HG03575 (cell line): Measurements from ENCODE around the gene RALGPS1.

Experiments used
- ATAC-seq: cut with Tn5 transposase; IDR thresholded peaks from one replicate; pipeline ENCODE4 v1.9.1; 2021; ENCODE audit not compliant: unreplicated experiment, insufficient number of reproducible peaks, low FRiP score; ENCODE audit errors: extremely low read depth

Gene RALGPS1

GRCh38 chr9:126902210-126902609 is 12.4 kb upstream of the RALGPS1 start:
- ATAC-seq, result no peak

GRCh38 chr9:126904586-126904985 is 10.0 kb upstream of the RALGPS1 start:
- ATAC-seq, result no peak

DNA sequence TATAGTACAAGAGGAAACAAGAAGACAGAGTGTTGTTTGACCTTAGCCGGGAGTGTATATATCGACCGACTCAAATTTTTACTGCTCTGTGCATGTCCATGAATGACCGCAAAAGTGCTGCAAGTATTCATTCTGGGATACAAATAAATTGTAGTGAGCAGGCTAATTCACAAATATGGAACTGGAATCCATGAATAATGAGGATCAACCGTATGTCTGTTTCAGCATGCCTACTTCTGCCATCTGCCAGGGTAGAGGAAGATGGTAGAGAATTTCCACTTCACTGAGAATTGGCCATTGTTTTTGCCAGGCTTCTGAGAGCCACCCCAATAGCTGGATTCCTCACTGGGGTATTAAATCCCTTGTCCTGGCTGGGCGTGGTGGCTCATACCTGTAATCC is 8.5 kb upstream of the RALGPS1 start:
- no peak for ATAC-seq

DNA sequence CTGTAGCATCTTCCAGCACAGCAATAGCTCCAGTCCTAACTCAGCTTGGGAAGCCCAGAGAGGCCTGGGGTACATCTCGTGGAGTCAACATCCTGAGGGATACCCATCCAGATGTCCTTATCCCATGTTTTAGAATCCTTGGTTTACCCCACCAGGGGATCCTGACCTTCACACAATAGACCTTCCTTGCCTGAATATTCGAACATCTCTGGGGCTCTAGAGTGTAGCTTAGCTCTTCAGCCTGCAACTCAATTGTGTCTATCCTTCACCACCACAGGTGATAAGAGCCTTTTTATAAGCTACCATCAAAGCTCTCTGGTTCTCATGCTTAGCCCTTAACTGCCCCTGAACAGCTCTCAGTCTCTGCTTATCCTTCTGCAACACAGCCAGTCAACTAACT is 7.5 kb upstream of the RALGPS1 start:
- no peak for ATAC-seq

DNA sequence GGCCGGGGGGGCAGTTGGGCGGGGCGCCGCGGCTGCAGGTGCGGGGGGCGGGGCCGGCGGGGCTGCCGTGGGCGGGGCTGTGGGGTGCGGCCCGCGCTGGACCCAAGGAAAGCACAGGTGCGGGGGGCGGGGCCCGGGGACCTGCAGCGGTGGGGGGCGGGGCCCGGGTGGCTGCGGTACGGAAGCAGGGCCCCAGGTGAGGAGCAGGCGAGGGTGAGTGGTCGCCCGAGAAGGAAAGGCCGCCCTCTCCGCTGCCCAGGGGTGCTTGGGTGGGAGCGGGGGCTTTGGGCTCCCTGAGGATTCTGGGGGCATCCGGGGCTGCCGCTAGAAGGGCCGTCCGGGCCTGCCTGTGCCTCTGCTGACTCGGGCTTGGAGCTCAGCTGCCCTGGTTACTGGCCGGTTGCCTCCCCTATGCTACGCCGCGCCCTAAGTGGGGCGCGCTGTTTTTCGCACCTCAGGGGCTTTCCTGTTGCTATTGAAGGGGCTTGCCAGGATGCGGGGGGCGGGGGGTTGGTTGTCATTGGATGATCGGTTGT is 767 bp downstream of the RALGPS1 start:
- no peak for ATAC-seq

DNA sequence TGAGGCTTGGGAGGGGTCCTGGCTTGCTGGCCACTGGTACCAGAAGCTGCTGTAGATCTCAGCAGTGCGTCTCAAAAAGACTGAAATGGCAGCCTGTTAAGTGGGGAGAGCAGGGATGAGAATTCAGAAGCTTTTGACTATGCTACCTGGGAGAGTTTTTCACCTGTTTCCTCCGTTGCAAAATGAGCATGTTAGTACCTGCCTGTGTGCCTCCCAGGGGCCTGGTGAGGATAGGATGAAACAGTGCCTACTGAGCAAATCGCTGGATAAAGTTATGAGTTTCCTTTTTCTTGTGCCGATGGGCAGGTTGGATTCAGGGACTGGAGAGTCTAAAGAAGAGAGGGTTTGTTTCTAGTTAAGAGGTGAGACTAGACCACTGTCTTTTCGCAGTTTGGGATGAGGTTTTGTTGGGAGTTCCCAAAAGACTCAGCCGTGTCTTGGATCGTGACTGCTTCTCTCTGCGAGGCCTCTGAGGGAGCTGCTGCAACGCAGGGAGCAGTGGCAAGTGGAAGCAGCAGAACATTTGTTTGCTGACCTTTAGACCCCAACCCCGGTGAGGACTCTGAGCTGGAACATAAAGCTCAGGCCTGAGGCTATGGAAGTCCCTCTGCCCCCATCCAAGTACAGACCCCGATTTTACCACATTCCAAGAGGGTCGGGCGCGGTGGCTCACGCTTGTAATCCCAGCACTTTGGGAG is 1.4 kb downstream of the RALGPS1 start:
- ATAC-seq, result no peak

DNA sequence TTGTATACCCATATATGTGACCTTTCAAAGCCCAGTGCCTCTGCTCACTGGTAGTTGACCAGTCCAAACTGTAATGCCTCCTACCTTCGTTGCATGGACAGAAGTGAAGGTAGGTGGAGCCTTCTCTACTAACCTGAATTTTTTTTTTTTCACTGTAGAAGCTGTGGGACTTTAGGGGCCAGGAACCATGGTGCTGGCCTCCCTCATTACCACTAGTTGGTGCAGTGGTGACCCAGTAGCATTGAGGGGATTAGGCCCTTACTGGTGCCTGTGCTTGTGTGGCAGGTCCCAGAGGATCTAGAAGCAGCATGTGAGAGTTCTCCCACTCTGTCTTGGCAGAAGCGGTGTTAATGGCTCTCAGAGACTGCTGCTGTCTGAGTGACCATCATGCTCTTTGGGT is 2.3 kb downstream of the RALGPS1 start:
- no peak for ATAC-seq

DNA sequence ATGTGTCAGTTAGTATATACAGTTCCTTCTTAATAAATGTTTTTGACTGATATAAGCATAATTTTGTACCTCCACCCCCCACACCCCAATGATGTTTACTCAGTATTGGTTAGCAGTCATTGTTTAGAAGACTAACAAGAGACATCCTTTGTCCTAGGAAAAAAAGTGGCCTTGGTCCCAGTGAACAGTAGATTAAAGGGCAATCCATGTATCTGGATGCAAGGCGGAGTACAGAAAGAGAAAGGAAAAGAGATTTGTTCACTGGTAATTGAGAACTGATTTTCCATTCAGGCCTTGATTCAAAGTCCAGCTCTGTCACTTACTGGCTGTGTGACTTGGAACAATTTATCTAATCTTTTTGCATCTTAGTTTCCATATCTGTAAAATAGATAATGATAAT is 4.6 kb downstream of the RALGPS1 start:
- ATAC-seq, result no peak

GRCh38 chr9:126925876-126926275 is 11.3 kb downstream of the RALGPS1 start:
- ATAC-seq, result no peak

DNA sequence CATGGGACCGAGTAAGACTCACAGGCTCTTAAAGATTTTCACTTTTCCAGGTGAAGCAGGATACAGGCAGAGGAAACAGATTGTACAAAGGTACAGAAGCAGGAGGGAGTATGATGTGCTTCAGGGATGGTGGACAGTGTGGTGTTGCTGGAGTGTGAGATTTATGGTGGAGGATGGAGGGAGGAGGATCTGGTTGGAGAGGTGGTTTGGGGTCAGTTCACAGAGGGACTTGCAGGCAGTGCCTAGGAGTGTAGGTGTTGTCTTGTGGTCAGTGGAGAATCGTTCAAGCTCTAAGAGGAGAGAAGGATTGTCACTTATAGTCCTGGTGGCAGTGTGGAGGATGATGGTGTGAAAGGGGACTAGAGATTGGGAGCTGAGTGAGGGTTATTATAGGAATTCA is 11.8 kb downstream of the RALGPS1 start:
- no peak for ATAC-seq

DNA sequence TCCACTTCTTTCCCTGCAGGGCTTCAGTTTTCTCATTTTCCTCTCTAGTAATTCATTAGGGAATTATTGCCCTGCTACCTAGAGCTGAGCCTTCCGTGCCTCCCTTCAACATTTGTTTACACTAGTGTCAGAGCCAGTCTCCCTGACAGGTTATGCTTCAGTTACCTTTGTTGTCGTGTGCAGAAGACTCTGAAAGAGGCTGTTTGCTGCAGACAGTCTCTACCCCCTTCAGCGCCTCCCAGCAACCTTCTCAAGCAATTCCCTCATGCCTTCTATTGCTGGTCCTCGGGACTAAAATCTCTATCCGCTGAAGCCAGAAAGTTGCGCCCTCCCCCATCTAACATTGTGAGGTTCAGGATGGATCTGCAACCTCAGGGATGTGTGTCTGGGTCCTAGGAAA is 12.8 kb downstream of the RALGPS1 start:
- ATAC-seq, result no peak

DNA sequence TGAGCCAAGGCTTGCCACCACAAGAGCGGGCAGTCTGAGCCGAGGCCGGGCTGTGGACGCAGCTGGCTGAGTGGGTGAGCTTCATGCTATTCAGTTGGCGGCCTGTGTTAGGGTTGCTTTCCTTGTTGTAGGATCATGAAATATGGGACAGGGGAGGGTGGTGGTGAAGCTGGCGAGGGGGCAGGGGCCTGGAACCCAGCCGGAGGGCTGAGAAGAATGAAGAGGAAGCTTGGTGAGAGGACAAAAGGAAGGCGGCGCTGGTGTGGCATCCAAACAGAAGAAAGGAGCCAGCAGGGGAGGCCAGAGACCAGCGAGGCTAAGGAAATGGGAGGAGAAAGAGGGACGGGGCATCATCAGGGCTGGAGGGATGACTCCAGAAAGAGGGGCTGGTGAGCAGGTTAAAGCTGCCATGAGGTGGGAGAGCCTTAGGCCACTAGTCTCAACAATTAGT is 18.3 kb downstream of the RALGPS1 start:
- no peak for ATAC-seq

- no peak for ATAC-seq
Measured at GRCh38 chr9:126933334-126933980, 18.9 kb downstream of the RALGPS1 start.

DNA sequence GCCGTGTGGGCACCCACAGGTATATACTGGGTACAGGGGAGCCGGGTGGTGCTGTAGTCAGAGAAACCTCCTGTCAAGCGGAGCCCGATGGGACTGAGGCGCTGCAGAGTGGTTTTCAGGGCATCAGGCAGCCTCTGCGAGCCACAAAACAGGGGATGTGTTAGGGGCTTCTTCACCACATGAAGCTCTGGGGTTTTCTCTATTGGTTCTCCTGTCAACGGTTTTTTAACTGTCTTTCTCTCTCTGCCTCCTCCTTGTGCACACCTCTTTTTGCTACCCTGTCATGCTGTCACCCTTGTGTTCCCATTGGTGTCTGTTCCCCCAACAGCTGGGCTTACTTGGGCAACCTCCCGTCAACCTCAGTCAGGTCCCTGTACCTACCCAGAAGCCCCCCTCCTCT is 19.9 kb downstream of the RALGPS1 start:
- no peak for ATAC-seq

- no peak for ATAC-seq
Measured at GRCh38 chr9:126935630-126936029, 21.0 kb downstream of the RALGPS1 start.

- ATAC-seq, result no peak
Measured at GRCh38 chr9:126937444-126937843, 22.9 kb downstream of the RALGPS1 start.

- ATAC-seq, result no peak
Measured at GRCh38 chr9:126938327-126938726, 23.7 kb downstream of the RALGPS1 start.

GRCh38 chr9:126939821-126940221 is 25.2 kb downstream of the RALGPS1 start:
- ATAC-seq, result no peak

GRCh38 chr9:126942399-126942798 is 27.8 kb downstream of the RALGPS1 start:
- no peak for ATAC-seq

DNA sequence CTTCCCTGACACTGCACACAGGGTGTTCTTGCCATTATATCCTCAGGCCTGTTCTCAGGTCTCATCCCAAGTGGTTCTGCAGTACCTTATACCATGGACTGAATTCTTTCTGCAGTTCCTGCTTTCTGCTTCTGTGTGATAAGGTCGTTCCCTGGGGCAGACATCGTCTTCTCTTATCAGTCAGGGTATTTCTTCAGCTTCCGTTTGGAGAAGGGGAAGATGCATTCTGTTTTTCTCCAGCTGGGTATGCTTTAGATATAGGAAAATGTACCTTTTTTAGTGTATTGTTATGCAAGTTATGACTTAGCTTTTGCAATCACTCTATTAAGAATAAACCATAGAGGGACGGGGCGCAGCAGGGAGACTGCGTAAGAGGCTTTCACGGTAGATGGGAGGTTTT is 31.1 kb downstream of the RALGPS1 start:
- no peak for ATAC-seq

- ATAC-seq, result no peak
Measured at GRCh38 chr9:126947529-126947928, 32.9 kb downstream of the RALGPS1 start.
